Pancreas (tissue), 10 donors: ENCODE results near the gene IL13RA2. TPM values are rescaled to one million over a fixed set of nuclear protein-coding genes. Genes with fewer than 3 reads are reported as not detected.

Experiments
- ATAC-seq, 4 donors: fragments of 200-7000 bp; cut with Tn5 transposase; one replicate each; pipeline versions ENCODE4 v1.8.0 to v1.9.1; 2020; ENCODE audit warnings: mild to moderate bottlenecking in 4 of 4, moderate library complexity in 4 of 4
- DNase-seq, 6 donors: peaks; one replicate each; pipeline ENCODE4 v3.0.0-alpha.2; 2020
- FAIRE-seq: peaks from 2 replicates; lab custom pipeline; 2012; peaks lifted over from hg19 to GRCh38; lab: Jason Lieb, UNC
- H3K27ac ChIP-seq, 4 donors: fragments of 200-600 bp; sonication (generic); 1 replicate in 3 of 4; 2 replicates in 1 of 4; pipeline versions ENCODE4 v1.5.0 to v1.8.0; 2020
- H3K27me3 ChIP-seq, 4 donors: fragments of 200-600 bp; one replicate each; pipeline ENCODE4 v1.8.0; 2021
- H3K36me3 ChIP-seq, 3 donors: fragments of 200-600 bp; sonication (generic) in 1 of 3; one replicate each; pipeline versions ENCODE4 v1.5.0 to v1.8.0; 2020 to 2021
- H3K4me1 ChIP-seq, 3 donors: fragments of 200-600 bp; one replicate each; pipeline ENCODE4 v1.8.0; 2021
- H3K4me3 ChIP-seq, 4 donors: fragments of 200-600 bp; sonication (generic) in 2 of 4; one replicate each; pipeline versions ENCODE4 v1.5.0 to v1.8.0; 2020 to 2021
- H3K9me3 ChIP-seq, 4 donors: fragments of 200-600 bp; one replicate each; pipeline ENCODE4 v1.8.0; 2021
- CTCF ChIP-seq, 4 donors: fragments of 200-600 bp; sonication (generic) in 3 of 4; IDR thresholded peaks; one replicate each; pipeline versions ENCODE4 v1.5.0 to v1.8.0; 2021; ENCODE audit warnings: antibody characterized with exemption in 4 of 4
- WGBS, 2 donors: extraction: QIAGEN DNeasy Blood & Tissue Kit; methylation state at CpG; one replicate each; pipeline ENCODE4 v1.1.7; 2013; 5-methylcytosine and 5-hydroxymethylcytosine counted together
- intact Hi-C, 3 donors: fragments of 100-400 bp; cut with DNase I; formaldehyde crosslinking; loops; one replicate each; pipeline versions ENCODE4 v1.11.1 to v1.14.2; 2022
- polyA plus RNA-seq, 2 donors: library from polyadenylated mRNA; stranded (reverse); fragments of 200-250 nt; gene quantifications; one replicate each; pipeline ENCODE4 v1.2.3, GENCODE V29; 2013
- total RNA-seq, 6 donors: library from RNA; stranded (reverse); fragmentation: NEBNext Ultra II Directional in 4 of 6; extraction: Animal tissue kit (Norgen Biotek cat#: 25700) in 4 of 6; gene quantifications; one replicate each; pipeline versions ENCODE4 v1.2.1 to v1.2.4, GENCODE V29; 2021 to 2023
- donor health status: healthy with polysubstance abuse.
- donor health status: DM: no; HTN: no; CAD: no; lungs with moderate emphysema.
- donor health status: DM: no; HTN: no; CAD: no.
- donor health status: control.
- donor health status: control.
- donor health status: Bipolar disorder and iron deficiency.
- donor health status: DM: yes; HTN: yes; CAD: no.
- donor health status: DM: no; HTN: no; CAD: no.
- donor health status: DM: no; HTN: no; CAD: no.
- donor health status: DM: yes; HTN: yes; CAD: no.

IL13RA2 gene
- total and polyA plus RNA-seq, 8 donors, result 0.09 to 0.28 TPM; not detected in 6

GRCh38 chrX:115023811-115024210, 6.4 kb upstream of the IL13RA2 start:
- intact Hi-C loops, result no loop called here
- H3K36me3 ChIP-seq, result no peaks in the 10 kb centered on the region
- FAIRE-seq (no peak), DNase-seq (no peak), ATAC-seq (no peak)
- no peaks in the 10 kb centered on the region for H3K27me3 ChIP-seq
- H3K9me3 ChIP-seq, result no peaks in the 10 kb centered on the region
- 87 to 92% methylated on average over 3 of the region's 3 CpGs for WGBS, 2 donors
- H3K4me1 ChIP-seq, result no peaks in the 10 kb centered on the region
- no peak overlapping the region for H3K4me3 ChIP-seq
- no peak overlapping the region for H3K27ac ChIP-seq
- no peak for TF ChIP-seq CTCF (IDR thresholded peaks at IDR 0.05)

DNA sequence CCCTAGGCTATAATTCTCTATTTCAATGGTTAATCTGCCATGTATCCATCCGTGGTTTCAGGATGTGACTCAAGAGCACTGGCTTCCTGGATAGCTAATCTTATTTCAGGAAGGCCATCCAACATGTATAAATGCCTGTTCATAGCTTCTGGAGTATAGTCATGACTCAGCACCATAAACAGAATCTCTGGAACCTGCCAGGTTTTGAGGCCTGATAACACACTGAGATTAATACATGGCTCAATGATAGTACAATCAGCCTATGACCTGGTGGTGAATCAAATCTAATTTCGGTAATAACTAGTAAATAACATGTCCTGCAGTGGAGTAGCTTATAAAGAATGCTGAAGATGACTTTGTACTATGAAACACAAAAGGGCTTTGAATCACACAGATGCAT, 5.7 kb upstream of the IL13RA2 start:
- Histone ChIP-seq H3K9me3 (no peaks in the 10 kb centered on the region), H3K27ac (no peak overlapping the region), H3K4me3 (no peak overlapping the region), H3K27me3 (no peaks in the 10 kb centered on the region), H3K36me3 (no peaks in the 10 kb centered on the region), H3K4me1 (no peaks in the 10 kb centered on the region)
- DNase-seq (no peak), FAIRE-seq (no peak), ATAC-seq (peak in 2 of 4 donors; percentile 44 to 51)
- 22 to 25% methylated on average over 2 of the region's 2 CpGs for WGBS, 2 donors
- TF ChIP-seq CTCF (IDR thresholded peaks at IDR 0.05), result no peak
- intact Hi-C loops, result no loop called here

GRCh38 chrX:115021121-115021520, 3.7 kb upstream of the IL13RA2 start:
- no peak for DNase-seq
- FAIRE-seq, result no peak
- ATAC-seq, result no peak
- 65 to 71% methylated on average over 5 of the region's 5 CpGs for WGBS, 2 donors
- no peaks in the 10 kb centered on the region for H3K9me3 ChIP-seq
- no peak overlapping the region for H3K27ac ChIP-seq
- no peak for TF ChIP-seq CTCF (IDR thresholded peaks at IDR 0.05)
- H3K4me1 ChIP-seq, result no peaks in the 10 kb centered on the region
- intact Hi-C loops, result no loop called here
- H3K27me3 ChIP-seq, result peaks cover 0 to 8% (median 0%) of the 10 kb centered on the region in 4 donors
- no peak overlapping the region for H3K4me3 ChIP-seq
- H3K36me3 ChIP-seq, result no peaks in the 10 kb centered on the region

DNA sequence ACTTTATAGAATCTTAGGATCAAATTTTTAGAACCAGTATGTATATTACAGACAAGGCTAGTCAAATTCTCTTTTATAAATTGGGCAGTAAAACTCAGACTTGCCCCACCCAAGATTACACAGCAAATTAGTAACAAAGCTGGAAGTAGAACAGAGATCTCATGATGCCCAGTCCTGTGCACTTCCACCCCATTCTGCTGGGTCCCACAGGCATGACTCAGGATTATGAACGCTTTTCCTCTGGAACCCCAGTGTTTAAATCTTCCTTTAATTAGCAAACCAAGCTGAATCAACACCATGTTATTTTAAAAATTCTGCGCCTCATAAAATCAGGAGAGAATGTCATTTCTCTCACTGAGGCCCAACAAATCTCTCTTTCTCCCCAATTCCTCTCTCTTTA, 1.5 kb upstream of the IL13RA2 start:
- 57 to 69% methylated on average over 2 of the region's 2 CpGs for WGBS, 2 donors
- no peak for TF ChIP-seq CTCF (IDR thresholded peaks at IDR 0.05)
- H3K27me3 ChIP-seq, result peaks cover 0 to 8% (median 0%) of the 10 kb centered on the region in 4 donors
- DNase-seq (no peak), FAIRE-seq (no peak), ATAC-seq (no peak)
- no peak overlapping the region for H3K4me3 ChIP-seq
- no peaks in the 10 kb centered on the region for H3K4me1 ChIP-seq
- no peak overlapping the region for H3K27ac ChIP-seq
- H3K36me3 ChIP-seq, result no peaks in the 10 kb centered on the region
- intact Hi-C loops, result no loop called here
- no peaks in the 10 kb centered on the region for H3K9me3 ChIP-seq

- ATAC-seq, result no peak
- intact Hi-C loops, result no loop called here
- peaks cover 0 to 8% (median 0%) of the 10 kb centered on the region in 4 donors for H3K27me3 ChIP-seq
- no peaks in the 10 kb centered on the region for H3K4me1 ChIP-seq
- H3K27ac ChIP-seq, result no peak overlapping the region
- DNase-seq, result no peak
- no peak for FAIRE-seq
- H3K4me3 ChIP-seq, result no peak overlapping the region
- WGBS, 2 donors, result 31 to 45% methylated on average over 6 of the region's 6 CpGs
- TF ChIP-seq CTCF (IDR thresholded peaks at IDR 0.05), result peak in 2 of 4 donors; percentile 18 to 27
- H3K36me3 ChIP-seq, result no peaks in the 10 kb centered on the region
- no peaks in the 10 kb centered on the region for H3K9me3 ChIP-seq
These were observed 728 bp upstream of the IL13RA2 start for GRCh38 chrX:115018040-115018647.
